GM12873 (cell line): ENCODE data around the gene BACE1-AS.

ENCODE experiments used
- CTCF ChIP-seq: IDR thresholded peaks from 2 replicates; pipeline ENCODE4 v1.5.1; 2012; ENCODE audit warnings: low read depth, mild to moderate bottlenecking, moderate library complexity, low read length, control low read depth; ENCODE audit not compliant: insufficient read depth; ENCODE audit errors: missing control alignments

Gene BACE1-AS

DNA sequence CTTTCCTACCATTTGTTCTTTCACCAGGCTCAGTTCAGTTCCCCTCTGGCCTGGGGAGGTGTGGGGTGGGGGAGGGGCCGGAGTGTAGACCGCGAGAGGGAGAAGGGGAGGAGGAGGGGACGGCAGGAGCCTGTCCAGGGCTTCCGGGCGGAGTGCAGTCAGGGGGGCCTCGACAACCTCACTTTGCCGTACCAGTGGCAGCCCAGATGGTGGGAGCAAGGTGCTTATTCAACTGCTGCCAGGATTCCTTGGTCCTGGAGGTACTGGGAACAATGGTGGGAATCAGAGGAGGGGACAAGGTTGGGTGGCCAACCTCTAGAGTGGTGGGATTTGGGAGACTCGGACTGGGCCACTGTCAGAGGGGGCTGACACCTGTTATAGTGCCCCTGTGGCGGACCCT lies 23.7 kb downstream of the BACE1-AS start:
- no peak for TF ChIP-seq CTCF

GRCh38 chr11:117315285-117316196 lies 24.4 kb downstream of the BACE1-AS start:
- TF ChIP-seq CTCF: no peak

DNA sequence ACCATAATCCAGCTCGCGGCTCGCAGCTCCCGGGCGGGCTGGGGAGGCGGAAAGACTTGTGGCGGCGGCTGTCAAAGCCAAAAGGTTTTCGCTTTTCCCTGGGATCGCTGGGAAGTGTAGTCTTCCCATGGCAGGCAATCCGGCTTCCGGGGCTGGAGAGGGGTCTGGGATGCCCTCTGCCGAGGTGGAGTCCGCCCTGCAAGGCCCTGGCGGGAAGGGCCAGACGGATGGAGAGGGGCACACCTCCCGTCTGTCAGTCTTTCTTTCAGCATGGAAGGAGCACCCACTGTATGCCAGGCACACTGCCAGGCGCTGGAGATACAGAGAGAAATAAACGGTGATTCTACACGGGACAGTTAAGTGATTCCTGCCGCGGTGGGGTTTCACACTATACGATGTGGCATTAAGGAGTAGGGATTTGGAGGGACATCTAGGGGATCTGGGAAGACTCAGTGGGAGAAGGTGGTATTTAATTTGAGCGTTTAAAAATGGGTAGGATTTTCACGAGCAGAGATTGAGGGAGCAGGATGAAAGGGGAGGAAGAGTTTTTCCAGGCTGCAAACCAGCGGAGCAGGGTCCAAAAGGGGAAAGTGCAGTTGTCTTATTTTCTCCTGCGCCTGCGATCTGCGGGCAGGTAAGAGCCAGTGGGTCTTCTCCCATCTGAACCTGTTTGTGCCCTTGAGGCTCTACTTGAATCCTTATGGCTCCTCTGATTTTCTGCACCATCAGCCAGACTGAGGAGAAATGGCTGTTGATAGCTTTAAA lies 25.2 kb downstream of the BACE1-AS start, which contains the start of gene BACE1:
TSS of gene BACE1 (minus strand) at position 60 of the 765 bp plus-strand sequence. CDS start 461 bp downstream, outside the sequence.
- TF ChIP-seq CTCF: no peak

DNA sequence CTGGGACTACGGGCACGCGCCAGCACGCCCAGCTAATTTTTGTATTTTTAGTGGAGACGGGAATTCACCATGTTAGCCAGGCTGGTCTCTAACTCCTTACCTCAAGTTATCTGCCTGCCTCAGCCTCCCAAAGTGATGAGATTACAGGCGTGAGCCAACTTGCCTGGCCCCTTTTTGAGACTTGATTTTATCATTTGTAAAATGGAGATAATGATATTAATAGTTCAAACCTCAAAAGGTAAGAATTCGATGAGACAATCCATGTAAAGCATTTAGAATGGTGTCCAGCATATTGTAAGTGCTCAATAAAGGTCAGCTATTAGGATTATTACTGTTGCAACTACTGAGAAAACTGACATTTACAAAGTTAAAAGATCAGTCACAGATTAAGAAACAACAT lies 27.6 kb downstream of the BACE1-AS start:
- TF ChIP-seq CTCF: no peak

DNA sequence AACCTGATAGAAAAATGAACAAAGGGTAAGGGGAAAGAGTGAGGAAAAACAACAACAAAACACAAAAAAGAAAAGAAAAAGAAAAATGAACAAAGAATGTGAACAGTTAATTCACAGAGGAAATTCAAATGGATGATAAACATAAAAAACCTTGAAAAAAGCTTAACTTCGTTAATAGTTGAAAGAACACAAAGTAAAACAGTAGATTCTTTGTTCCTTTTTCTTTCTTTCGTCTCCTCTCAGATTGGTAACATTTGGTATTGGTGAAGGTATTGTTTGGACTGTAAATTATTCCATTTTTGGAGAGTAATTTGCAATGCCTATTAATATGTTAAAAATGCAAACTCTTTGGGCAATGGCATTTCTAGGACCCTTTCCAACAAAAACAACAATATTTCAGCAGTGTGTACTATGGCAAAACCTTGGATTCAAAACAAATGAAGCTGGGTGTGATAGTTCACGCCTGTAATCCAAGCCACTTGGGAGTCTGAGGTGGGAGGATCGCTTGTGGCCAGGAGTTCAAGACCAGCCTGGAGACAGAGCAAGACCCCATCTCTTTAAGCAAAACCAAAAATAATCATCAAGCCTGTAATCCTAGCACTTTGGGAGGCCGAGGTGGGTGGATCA lies 28.2 kb downstream of the BACE1-AS start:
- no peak for TF ChIP-seq CTCF

- no peak for TF ChIP-seq CTCF
These were observed 36.6 kb downstream of the BACE1-AS start, which contains the start of gene CEP164 for GRCh38 chr11:117327567-117328374. Gene CEP164, plus strand, starts transcription at chr11:117327854. Its CDS starts 10,733 bp downstream, at chr11:117338587.
